ENCODE results near the gene ARL16. TPM values are rescaled to one million over a fixed set of nuclear protein-coding genes. Genes with fewer than 3 reads are reported as not detected.

Gene ARL16
- total and polyA plus RNA-seq, 4 donors, result 20.5 to 87.4 (median 34.1) TPM

GRCh38 chr17:81635973-81636504, 47.6 kb downstream of the ARL16 start:
- Histone ChIP-seq H3K4me3 (ENCODE audit: low read length in 2 of 2) (peak overlapping the region; percentile 51 to 99), H3K36me3 (ENCODE audit: control insufficient read depth in 1 of 2, insufficient read depth in 2 of 2, low read length in 1 of 2) (peaks cover 0 to 2% of the 10 kb centered on the region in 2 donors), H3K9me3 (ENCODE audit: control insufficient read depth, low read length) (no peaks in the 10 kb centered on the region), H3K4me1 (ENCODE audit: control insufficient read depth in 1 of 2, insufficient read depth in 2 of 2, low read length in 2 of 2) (peaks cover 0 to 2% of the 10 kb centered on the region in 2 donors), H3K27ac (ENCODE audit: low read depth in 1 of 2, low read length in 2 of 2) (peak overlapping the region in 1 of 2 donors; percentile 61), H3K27me3 (ENCODE audit: control insufficient read depth in 1 of 2, insufficient read depth in 2 of 2, low read length in 1 of 2) (no peaks in the 10 kb centered on the region)
- intact Hi-C loops (cut with DNase I), result no loop called here
- DNase-seq, result no peak
- ATAC-seq (ENCODE audit: low FRiP score), result no peak
- WGBS, 2 donors, result 30 to 36% methylated on average over 18 of the region's 18 CpGs

DNA sequence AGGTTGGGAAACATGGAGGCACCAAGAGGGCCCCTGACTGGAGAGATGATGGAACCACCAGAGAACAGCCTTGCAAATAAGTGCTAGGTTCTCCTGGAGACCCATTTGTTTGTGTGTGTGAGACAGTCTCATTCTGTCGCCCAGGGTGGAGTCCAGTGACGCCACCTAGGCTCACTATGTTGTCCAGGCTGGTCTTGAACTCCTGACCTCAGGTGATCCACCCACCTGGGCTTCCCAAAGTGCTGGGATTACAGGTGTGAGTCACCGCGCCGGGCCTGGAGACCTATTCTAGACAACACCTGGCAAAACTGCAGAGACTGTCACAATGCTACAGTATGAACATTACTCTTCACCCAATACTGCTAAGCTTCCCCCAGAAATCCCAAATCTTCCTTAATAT, 48.2 kb downstream of the ARL16 start:
- 85 to 89% methylated on average over 5 of the region's 5 CpGs for WGBS, 2 donors
- peaks cover 0 to 2% of the 10 kb centered on the region in 2 donors for H3K36me3 ChIP-seq (ENCODE audit: control insufficient read depth in 1 of 2, insufficient read depth in 2 of 2, low read length in 1 of 2)
- peak overlapping the region in 1 of 2 donors; percentile 99 for H3K4me3 ChIP-seq (ENCODE audit: low read length in 2 of 2)
- no peak overlapping the region for H3K27ac ChIP-seq (ENCODE audit: low read depth in 1 of 2, low read length in 2 of 2)
- H3K27me3 ChIP-seq (ENCODE audit: control insufficient read depth in 1 of 2, insufficient read depth in 2 of 2, low read length in 1 of 2), result no peaks in the 10 kb centered on the region
- DNase-seq (no peak), ATAC-seq (ENCODE audit: low FRiP score) (no peak)
- H3K9me3 ChIP-seq (ENCODE audit: control insufficient read depth, low read length), result no peaks in the 10 kb centered on the region
- intact Hi-C loops (cut with DNase I), result no loop called here
- peaks cover 0 to 2% of the 10 kb centered on the region in 2 donors for H3K4me1 ChIP-seq (ENCODE audit: control insufficient read depth in 1 of 2, insufficient read depth in 2 of 2, low read length in 2 of 2)

GRCh38 chr17:81631482-81631881, 52.1 kb downstream of the ARL16 start:
- 80 to 90% methylated on average over 7 of the region's 7 CpGs for WGBS, 2 donors
- no peak for DNase-seq
- no peaks in the 10 kb centered on the region for H3K27me3 ChIP-seq (ENCODE audit: control insufficient read depth in 1 of 2, insufficient read depth in 2 of 2, low read length in 1 of 2)

More at GRCh38 chr17:81631482-81631881, 52.1 kb downstream of the ARL16 start:
- H3K4me3 ChIP-seq (ENCODE audit: low read length in 2 of 2), result no peak overlapping the region
- H3K9me3 ChIP-seq (ENCODE audit: control insufficient read depth, low read length), result no peaks in the 10 kb centered on the region
- intact Hi-C loops (cut with DNase I), result no loop called here
- H3K4me1 ChIP-seq (ENCODE audit: control insufficient read depth in 1 of 2, insufficient read depth in 2 of 2, low read length in 2 of 2), result peaks cover 0 to 2% of the 10 kb centered on the region in 2 donors
- H3K36me3 ChIP-seq (ENCODE audit: control insufficient read depth in 1 of 2, insufficient read depth in 2 of 2, low read length in 1 of 2), result peaks cover 2 to 7% of the 10 kb centered on the region in 2 donors
- ATAC-seq (ENCODE audit: low FRiP score), result no peak
- H3K27ac ChIP-seq (ENCODE audit: low read depth in 1 of 2, low read length in 2 of 2), result no peak overlapping the region

Small RNA genes within 50 kb of the gene (microRNA-seq; reads per million reads assigned to microRNA genes)
- gene MIR6786, result 0.99 to 1.2 reads per million in 2 donors

Other genes with a start within 250 kb of the ARL16 start
- gene ACTG1, start 171.0 kb downstream of the ARL16 start, total RNA-seq, result 1,000 to 10,000 TPM; 2,309 to 2,547 TPM
- 1,000 to 10,000 TPM; 1,438 to 2,310 TPM for gene ACTG1, start 171.0 kb downstream of the ARL16 start, polyA plus RNA-seq
- gene FSCN2, start 155.4 kb downstream of the ARL16 start, total RNA-seq, result 1 to 10 TPM; 3.0 to 3.1 TPM
- gene FSCN2, start 155.4 kb downstream of the ARL16 start, polyA plus RNA-seq, result 1 to 10 TPM; 1.0 to 1.3 TPM
- gene FAAP100, start 131.4 kb downstream of the ARL16 start, total RNA-seq, result 10 to 100 TPM; 20.9 to 32.2 TPM
- gene FAAP100, start 131.4 kb downstream of the ARL16 start, polyA plus RNA-seq, result 10 to 100 TPM in 1 of 2 donors, 1 to 10 TPM in 1; 8.8 to 48.4 TPM
- 10 to 100 TPM; 74.4 to 94.3 TPM for gene NPLOC4, start 46.7 kb downstream of the ARL16 start, total RNA-seq
- 10 to 100 TPM; 26.7 to 66.8 TPM for gene NPLOC4, start 46.7 kb downstream of the ARL16 start, polyA plus RNA-seq
- under 1 TPM; 0.29 to 0.66 TPM for gene TSPAN10, start 46.6 kb downstream of the ARL16 start, total RNA-seq
- gene TSPAN10, start 46.6 kb downstream of the ARL16 start, polyA plus RNA-seq, result under 1 TPM; 0.25 to 0.28 TPM
- under 1 TPM in 1 of 2 donors, not detected in 1; 0.58 TPM for gene PDE6G, start 27.3 kb downstream of the ARL16 start, total RNA-seq
- gene PDE6G, start 27.3 kb downstream of the ARL16 start, polyA plus RNA-seq, result under 1 TPM in 1 of 2 donors, not detected in 1; 0.43 TPM
- 10 to 100 TPM; 14.0 to 20.0 TPM for gene OXLD1, start 17.2 kb downstream of the ARL16 start, total RNA-seq
- gene OXLD1, start 17.2 kb downstream of the ARL16 start, polyA plus RNA-seq, result 10 to 100 TPM; 24.8 to 59.3 TPM
- gene CCDC137, start 17.1 kb downstream of the ARL16 start, total RNA-seq, result 10 to 100 TPM; 13.0 to 13.4 TPM
- gene CCDC137, start 17.1 kb downstream of the ARL16 start, polyA plus RNA-seq, result 10 to 100 TPM in 1 of 2 donors, 1 to 10 TPM in 1; 7.9 to 13.7 TPM
- 10 to 100 TPM; 88.1 to 88.7 TPM for gene HGS, start 214 bp upstream of the ARL16 start, total RNA-seq
- 100 to 1,000 TPM in 1 of 2 donors, 10 to 100 TPM in 1; 49.1 to 277 TPM for gene HGS, start 214 bp upstream of the ARL16 start, polyA plus RNA-seq
- gene MRPL12, start 19.6 kb upstream of the ARL16 start, total RNA-seq, result 10 to 100 TPM; 21.1 to 27.1 TPM
- 10 to 100 TPM; 40.1 to 57.7 TPM for gene MRPL12, start 19.6 kb upstream of the ARL16 start, polyA plus RNA-seq
- gene SLC25A10, start 28.5 kb upstream of the ARL16 start, total RNA-seq, result 1 to 10 TPM; 2.1 to 3.0 TPM
- gene SLC25A10, start 28.5 kb upstream of the ARL16 start, polyA plus RNA-seq, result 1 to 10 TPM; 2.9 to 6.4 TPM
- gene GCGR, start 120.4 kb upstream of the ARL16 start, total RNA-seq, result under 1 TPM; 0.39 to 0.63 TPM
- gene GCGR, start 120.4 kb upstream of the ARL16 start, polyA plus RNA-seq, result not detected
- 100 to 1,000 TPM in 1 of 2 donors, 10 to 100 TPM in 1; 93.5 to 105 TPM for gene MCRIP1, start 149.5 kb upstream of the ARL16 start, total RNA-seq
- gene MCRIP1, start 149.5 kb upstream of the ARL16 start, polyA plus RNA-seq, result 100 to 1,000 TPM; 158 to 310 TPM
- not detected for gene PPP1R27, start 151.3 kb upstream of the ARL16 start, total RNA-seq
- gene PPP1R27, start 151.3 kb upstream of the ARL16 start, polyA plus RNA-seq, result under 1 TPM in 1 of 2 donors, not detected in 1; 0.41 TPM
- 100 to 1,000 TPM; 407 to 436 TPM for gene P4HB, start 176.7 kb upstream of the ARL16 start, total RNA-seq
- 100 to 1,000 TPM; 275 to 537 TPM for gene P4HB, start 176.7 kb upstream of the ARL16 start, polyA plus RNA-seq
- 100 to 1,000 TPM; 303 to 422 TPM for gene ARHGDIA, start 187.5 kb upstream of the ARL16 start, total RNA-seq
- 100 to 1,000 TPM; 163 to 310 TPM for gene ARHGDIA, start 187.5 kb upstream of the ARL16 start, polyA plus RNA-seq
- gene ALYREF, start 207.8 kb upstream of the ARL16 start, total RNA-seq, result 10 to 100 TPM; 38.6 to 43.3 TPM
- 10 to 100 TPM; 29.7 to 36.1 TPM for gene ALYREF, start 207.8 kb upstream of the ARL16 start, polyA plus RNA-seq
- 10 to 100 TPM; 65.6 to 80.1 TPM for gene ANAPC11, start 207.9 kb upstream of the ARL16 start, total RNA-seq
- gene ANAPC11, start 207.9 kb upstream of the ARL16 start, polyA plus RNA-seq, result 100 to 1,000 TPM; 190 to 195 TPM
- 1 to 10 TPM in 1 of 2 donors, under 1 TPM in 1; 0.58 to 1.0 TPM for gene NPB, start 218.4 kb upstream of the ARL16 start, total RNA-seq
- gene NPB, start 218.4 kb upstream of the ARL16 start, polyA plus RNA-seq, result 1 to 10 TPM in 1 of 2 donors, not detected in 1; 2.4 TPM
- 10 to 100 TPM; 14.6 to 20.8 TPM for gene PCYT2, start 227.6 kb upstream of the ARL16 start, total RNA-seq
- 10 to 100 TPM; 30.1 to 33.2 TPM for gene PCYT2, start 227.6 kb upstream of the ARL16 start, polyA plus RNA-seq
- gene SIRT7, start 234.4 kb upstream of the ARL16 start, total RNA-seq, result 10 to 100 TPM; 18.6 to 21.6 TPM
- 10 to 100 TPM in 1 of 2 donors, 1 to 10 TPM in 1; 8.5 to 43.1 TPM for gene SIRT7, start 234.4 kb upstream of the ARL16 start, polyA plus RNA-seq
- gene MAFG, start 243.9 kb upstream of the ARL16 start, total RNA-seq, result 10 to 100 TPM; 29.4 to 38.6 TPM
- 10 to 100 TPM in 1 of 2 donors, 1 to 10 TPM in 1; 9.9 to 16.0 TPM for gene MAFG, start 243.9 kb upstream of the ARL16 start, polyA plus RNA-seq

Measured in aorta (tissue), 5 donors.